ENCODE results near the gene POLR2J. TPM values are rescaled to one million over a fixed set of nuclear protein-coding genes. Genes with fewer than 3 reads are reported as not detected.
A peak's percentile ranks its signal among the peaks of the same experiment; 100 is the strongest.
"Not testable (repeated sequence)": the region's sequence is repeated elsewhere in the genome, so short reads cannot be mapped to it uniquely, and the experiment has no call there.

POLR2J gene
- total and polyA plus RNA-seq, 2 experiments from 2014 or later: 15.5 to 77.7 TPM

DNA sequence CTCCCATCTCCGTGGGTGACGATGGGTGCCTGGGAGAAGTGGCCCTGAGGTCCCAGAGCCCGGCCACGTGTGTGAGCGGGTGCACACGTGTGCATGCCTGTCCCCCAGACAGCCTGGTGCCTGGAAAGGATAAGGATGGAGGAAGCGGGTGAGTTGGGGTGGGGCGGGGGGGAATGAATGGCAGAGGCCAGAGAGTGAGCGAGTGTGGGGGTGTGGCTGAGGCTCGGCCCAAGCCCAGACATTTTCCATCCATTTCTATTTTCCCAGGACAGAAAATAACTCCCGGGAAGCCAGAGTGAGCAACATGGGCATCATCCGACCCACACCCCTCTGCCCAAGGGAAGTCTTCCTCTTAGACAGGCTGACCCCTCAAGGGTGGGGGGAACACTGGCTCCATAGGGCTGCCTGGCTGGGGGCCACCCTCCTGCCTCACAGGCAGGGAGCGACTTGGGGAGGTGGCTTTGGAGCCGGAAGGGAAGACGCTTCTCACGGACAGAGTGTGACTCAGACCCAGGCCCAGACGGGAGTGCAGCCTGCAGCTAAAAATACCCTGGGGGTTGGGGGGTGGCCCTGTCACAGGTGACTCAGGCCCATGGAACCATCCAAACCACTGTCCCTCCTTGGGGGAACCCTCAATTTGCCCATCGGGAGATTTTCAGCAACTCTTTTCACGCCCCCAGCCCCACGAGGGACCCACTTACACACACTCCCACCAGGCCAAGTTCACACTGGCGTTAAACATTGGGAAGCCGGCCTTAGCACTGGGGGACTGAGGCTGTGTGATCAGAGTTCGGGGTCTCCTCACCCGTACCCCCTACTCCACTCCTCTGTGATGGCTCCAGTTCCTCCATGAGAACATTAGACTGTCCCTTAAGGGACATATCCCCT lies 26.8 kb upstream of the POLR2J start:
- H3K9ac ChIP-seq; H3K9me2 ChIP-seq (ENCODE audit: insufficient read depth): not testable (repeated sequence)
- 52 to 60% methylated on average over 3 to 4 of the region's 24 CpGs for WGBS, 2 experiments (ENCODE audit: low coverage in 1 of 2, low lambda C conversion rate in 2 of 2, missing lambda C conversion rate in 2 of 2)

DNA sequence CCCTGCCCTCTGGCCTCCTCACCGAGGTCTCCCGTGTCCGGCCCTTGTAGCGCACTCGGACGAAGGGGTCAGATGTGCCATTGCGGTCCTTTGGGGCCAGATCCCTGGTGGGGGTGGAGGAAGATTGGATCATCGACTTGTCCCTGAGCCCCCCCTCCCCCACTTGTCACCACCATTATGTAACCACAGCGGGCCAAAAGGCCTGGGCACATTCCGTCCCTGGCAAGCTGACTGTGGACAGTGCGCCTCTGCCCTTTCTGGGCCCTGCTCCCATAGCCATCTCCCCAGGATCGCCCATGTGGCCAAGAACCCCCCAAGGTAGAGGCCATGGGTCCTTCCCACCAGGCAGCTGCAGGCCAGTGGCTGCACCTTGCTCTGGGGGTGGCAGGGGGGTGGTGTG lies 24.4 kb upstream of the POLR2J start:
- in situ Hi-C loops (cut with MboI); H3K79me2 ChIP-seq (ENCODE audit: insufficient read depth); H3K4me2 ChIP-seq (ENCODE audit: unreplicated experiment); H3K9me2 ChIP-seq (ENCODE audit: insufficient read depth); H3K9ac ChIP-seq; H2AFZ ChIP-seq; H3K4me1 ChIP-seq (ENCODE audit: insufficient read depth); H3K27ac ChIP-seq; H4K20me1 ChIP-seq (ENCODE audit: insufficient read depth); H3K4me3 ChIP-seq; H3K36me3 ChIP-seq (ENCODE audit: low read depth); H3F3A ChIP-seq (ENCODE audit: insufficient read depth); H3K9me3 ChIP-seq (ENCODE audit: low read depth); DNase-seq; H3K27me3 ChIP-seq (replicated peaks; ENCODE audit: insufficient read depth): not testable (repeated sequence)
- no CpG with 5 or more reads among the region's 12 CpGs for WGBS, 2 experiments (ENCODE audit: low coverage in 1 of 2, low lambda C conversion rate in 2 of 2, missing lambda C conversion rate in 2 of 2)

More for the DNA sequence above, 26.8 kb upstream of the POLR2J start:
- H3K4me1 ChIP-seq (ENCODE audit: insufficient read depth); H4K20me1 ChIP-seq (ENCODE audit: insufficient read depth); H3F3A ChIP-seq (ENCODE audit: insufficient read depth); DNase-seq; H3K9me3 ChIP-seq (ENCODE audit: low read depth); H3K79me2 ChIP-seq (ENCODE audit: insufficient read depth); H2AFZ ChIP-seq; H3K36me3 ChIP-seq (ENCODE audit: low read depth); H3K27me3 ChIP-seq (replicated peaks; ENCODE audit: insufficient read depth); in situ Hi-C loops (cut with MboI); H3K4me2 ChIP-seq (ENCODE audit: unreplicated experiment); H3K4me3 ChIP-seq: not testable (repeated sequence)
- H3K27ac ChIP-seq: peak overlapping the region; percentile 33

DNA sequence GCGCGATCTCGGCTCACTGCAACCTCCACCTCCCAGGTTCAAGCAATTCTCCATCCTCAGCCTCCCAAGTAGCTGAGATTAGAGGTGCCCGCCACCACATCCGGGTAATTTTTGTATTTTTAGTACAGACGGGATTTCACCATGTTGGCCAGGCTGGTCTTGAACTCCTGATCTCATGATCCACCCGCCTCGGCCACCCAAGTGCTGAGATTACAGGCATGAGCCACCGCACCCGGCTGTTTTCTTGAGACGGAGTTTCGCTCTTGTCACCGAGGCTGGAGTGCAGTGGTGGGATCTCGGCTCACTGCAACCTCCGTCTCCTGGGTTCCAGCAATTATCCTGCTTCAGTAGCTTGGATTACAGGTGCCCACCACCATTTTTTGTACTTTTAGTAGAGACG lies 19.6 kb upstream of the POLR2J start:
- H4K20me1 ChIP-seq (ENCODE audit: insufficient read depth); H3K4me2 ChIP-seq (ENCODE audit: unreplicated experiment); H3K9ac ChIP-seq; H3K79me2 ChIP-seq (ENCODE audit: insufficient read depth); H2AFZ ChIP-seq; DNase-seq; H3K27ac ChIP-seq; H3K9me2 ChIP-seq (ENCODE audit: insufficient read depth); H3K36me3 ChIP-seq (ENCODE audit: low read depth); H3K9me3 ChIP-seq (ENCODE audit: low read depth); in situ Hi-C loops (cut with MboI); H3K4me1 ChIP-seq (ENCODE audit: insufficient read depth); H3K4me3 ChIP-seq; H3F3A ChIP-seq (ENCODE audit: insufficient read depth); H3K27me3 ChIP-seq (replicated peaks; ENCODE audit: insufficient read depth): not testable (repeated sequence)
- WGBS, 2 experiments (ENCODE audit: low coverage in 1 of 2, low lambda C conversion rate in 2 of 2, missing lambda C conversion rate in 2 of 2): 89 to 95% methylated on average over 9 to 12 of the region's 16 CpGs

DNA sequence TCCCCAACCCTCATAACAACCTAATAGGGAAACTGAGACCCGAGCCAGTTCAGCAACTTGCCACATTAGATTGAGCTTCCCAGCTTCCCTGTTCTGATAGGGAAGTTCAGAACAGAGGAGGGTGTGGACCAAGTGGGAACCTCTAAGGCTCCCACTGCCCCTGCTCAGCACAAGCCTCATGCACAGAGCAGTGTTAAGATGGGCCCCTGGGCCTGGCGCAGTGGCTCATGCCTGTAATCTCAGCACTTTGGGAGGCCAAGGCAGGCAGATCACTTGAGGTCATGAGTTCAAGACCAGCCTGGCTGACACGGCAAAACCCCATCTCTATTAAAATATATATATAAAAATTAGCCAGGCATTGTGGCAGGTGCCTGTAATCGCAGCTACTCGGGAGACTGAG lies 18.6 kb upstream of the POLR2J start:
- H3K4me3 ChIP-seq; DNase-seq; H3K79me2 ChIP-seq (ENCODE audit: insufficient read depth); H3K4me1 ChIP-seq (ENCODE audit: insufficient read depth); H2AFZ ChIP-seq; H3K27me3 ChIP-seq (replicated peaks; ENCODE audit: insufficient read depth); H3F3A ChIP-seq (ENCODE audit: insufficient read depth); H3K4me2 ChIP-seq (ENCODE audit: unreplicated experiment); H3K9me2 ChIP-seq (ENCODE audit: insufficient read depth); H3K9me3 ChIP-seq (ENCODE audit: low read depth); in situ Hi-C loops (cut with MboI); H4K20me1 ChIP-seq (ENCODE audit: insufficient read depth); H3K27ac ChIP-seq; H3K9ac ChIP-seq; H3K36me3 ChIP-seq (ENCODE audit: low read depth): not testable (repeated sequence)
- WGBS, 2 experiments (ENCODE audit: low coverage in 1 of 2, low lambda C conversion rate in 2 of 2, missing lambda C conversion rate in 2 of 2): 91% methylated on average over 1 of the region's 5 CpGs; no CpG with 5 or more reads in 1 of the 2 experiments

DNA sequence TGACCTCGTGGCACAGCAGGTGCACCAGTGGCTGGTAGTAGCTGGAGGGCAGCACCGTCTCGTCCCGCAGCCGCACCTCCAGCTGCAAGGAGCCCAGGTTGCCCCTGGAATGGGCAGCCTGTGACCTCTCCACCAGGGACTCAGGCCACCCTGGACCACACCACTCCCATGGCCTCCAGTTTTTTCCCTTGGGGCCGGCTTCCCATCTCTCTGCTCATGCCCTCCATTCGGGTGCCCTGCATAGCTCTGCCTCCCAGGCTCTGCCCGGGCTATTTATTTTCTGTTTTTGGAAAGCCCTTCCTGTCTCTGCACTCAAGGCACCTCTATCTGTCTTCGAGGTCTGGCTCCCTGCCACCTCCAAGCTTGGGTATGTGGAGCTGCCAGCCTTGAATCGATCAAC lies 18.1 kb upstream of the POLR2J start:
- H3K27me3 ChIP-seq (replicated peaks; ENCODE audit: insufficient read depth); H3K27ac ChIP-seq; in situ Hi-C loops (cut with MboI); H3K36me3 ChIP-seq (ENCODE audit: low read depth); H3K9ac ChIP-seq; H3K4me1 ChIP-seq (ENCODE audit: insufficient read depth); H3F3A ChIP-seq (ENCODE audit: insufficient read depth); DNase-seq; H2AFZ ChIP-seq; H3K79me2 ChIP-seq (ENCODE audit: insufficient read depth); H3K9me3 ChIP-seq (ENCODE audit: low read depth); H3K4me3 ChIP-seq; H3K9me2 ChIP-seq (ENCODE audit: insufficient read depth); H3K4me2 ChIP-seq (ENCODE audit: unreplicated experiment); H4K20me1 ChIP-seq (ENCODE audit: insufficient read depth): not testable (repeated sequence)
- 67 to 68% methylated on average over 1 to 4 of the region's 10 CpGs for WGBS, 2 experiments (ENCODE audit: low coverage in 1 of 2, low lambda C conversion rate in 2 of 2, missing lambda C conversion rate in 2 of 2)

DNA sequence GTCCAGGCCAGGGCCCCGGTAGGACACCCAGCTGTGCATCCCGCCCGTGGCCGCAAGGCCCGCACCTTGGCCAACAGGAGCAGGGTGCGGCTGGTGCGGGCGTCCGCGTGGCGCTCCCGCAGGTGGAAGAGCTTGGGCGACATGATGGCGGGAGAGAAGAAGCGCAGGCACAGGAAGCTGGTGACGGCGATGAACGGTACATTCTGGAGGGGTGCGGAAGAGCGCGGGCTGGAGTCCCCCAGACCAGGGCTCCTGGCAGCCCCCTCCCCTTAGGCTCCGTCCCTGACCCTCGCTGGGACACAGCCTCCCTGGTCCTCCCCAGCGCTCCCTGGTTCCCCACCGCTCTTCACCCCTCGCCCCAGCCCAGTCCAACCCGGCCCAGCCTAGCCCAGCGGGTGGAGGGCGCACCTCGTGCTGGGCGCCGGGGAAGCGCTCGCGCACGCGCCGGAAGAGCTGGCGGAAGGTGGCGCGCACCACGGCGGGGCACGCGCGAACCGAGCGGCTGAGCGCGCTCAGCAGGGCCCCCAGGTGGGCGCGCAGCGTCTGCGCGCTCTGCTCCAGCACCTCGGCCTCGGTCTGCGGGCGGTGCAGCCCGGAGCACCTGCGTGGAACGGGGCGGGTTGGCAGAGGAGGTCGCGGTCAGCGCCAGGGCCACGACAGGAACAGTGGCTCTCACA lies 15.9 kb upstream of the POLR2J start:
- H3K4me1 ChIP-seq (ENCODE audit: insufficient read depth); H3K27ac ChIP-seq; DNase-seq; H3K79me2 ChIP-seq (ENCODE audit: insufficient read depth); H3K9ac ChIP-seq; H3K27me3 ChIP-seq (replicated peaks; ENCODE audit: insufficient read depth); H3K9me3 ChIP-seq (ENCODE audit: low read depth); in situ Hi-C loops (cut with MboI); H3K4me3 ChIP-seq; H3K9me2 ChIP-seq (ENCODE audit: insufficient read depth); H3K36me3 ChIP-seq (ENCODE audit: low read depth); H4K20me1 ChIP-seq (ENCODE audit: insufficient read depth); H2AFZ ChIP-seq; H3K4me2 ChIP-seq (ENCODE audit: unreplicated experiment); H3F3A ChIP-seq (ENCODE audit: insufficient read depth): not testable (repeated sequence)
- no CpG with 5 or more reads among the region's 67 CpGs for WGBS, 2 experiments (ENCODE audit: low coverage in 1 of 2, low lambda C conversion rate in 2 of 2, missing lambda C conversion rate in 2 of 2)

DNA sequence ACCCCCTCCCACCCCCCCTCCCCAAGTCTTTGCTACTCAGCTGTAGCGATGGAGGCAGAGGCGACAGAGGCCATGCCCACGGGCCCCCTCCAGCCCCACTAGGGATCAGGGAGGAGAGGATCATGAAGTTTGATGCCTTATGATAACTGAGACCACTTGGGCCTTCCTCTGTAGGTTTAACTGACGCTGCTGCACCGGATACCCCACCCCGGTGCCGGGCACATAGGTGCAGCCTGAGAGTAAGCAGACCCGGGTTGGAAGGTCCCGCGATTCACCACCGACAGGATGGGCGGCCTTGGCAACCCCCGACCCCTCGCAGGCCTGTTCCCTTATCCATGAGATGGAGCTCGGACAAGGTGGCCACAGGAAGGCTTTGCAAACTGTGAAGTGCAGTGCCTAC lies 15.3 kb upstream of the POLR2J start:
- H3K36me3 ChIP-seq (ENCODE audit: low read depth); H3K9me3 ChIP-seq (ENCODE audit: low read depth); H3K9ac ChIP-seq; H3K4me1 ChIP-seq (ENCODE audit: insufficient read depth); H3F3A ChIP-seq (ENCODE audit: insufficient read depth); H3K27me3 ChIP-seq (replicated peaks; ENCODE audit: insufficient read depth); H3K9me2 ChIP-seq (ENCODE audit: insufficient read depth); H4K20me1 ChIP-seq (ENCODE audit: insufficient read depth); H3K4me2 ChIP-seq (ENCODE audit: unreplicated experiment); DNase-seq; in situ Hi-C loops (cut with MboI); H3K79me2 ChIP-seq (ENCODE audit: insufficient read depth); H3K4me3 ChIP-seq; H3K27ac ChIP-seq; H2AFZ ChIP-seq: not testable (repeated sequence)
- WGBS, 2 experiments (ENCODE audit: low coverage in 1 of 2, low lambda C conversion rate in 2 of 2, missing lambda C conversion rate in 2 of 2): 74% methylated on average over 6 of the region's 15 CpGs; no CpG with 5 or more reads in 1 of the 2 experiments

Measured in GM23248 (cell line).